GM12864 (cell line): ENCODE measurements around the gene PGM1.

Experiments used
- DNase-seq: peaks from one replicate; pipeline ENCODE4 v3.0.0-alpha.2; 2011; ENCODE audit warnings: low read depth
- H3K4me3 ChIP-seq: 2 replicates; pipeline ENCODE4 v1.5.1; 2011; ENCODE audit warnings: mild to moderate bottlenecking, low read depth, low read length, control low read depth
- CTCF ChIP-seq: IDR thresholded peaks from 2 replicates; pipeline ENCODE4 v1.5.1; 2011; ENCODE audit warnings: low read depth, mild to moderate bottlenecking, moderate library complexity, low read length, control low read depth, inconsistent platforms; ENCODE audit errors: missing control alignments

PGM1 gene

GRCh38 chr1:63612564-63612963 is 19.4 kb downstream of the PGM1 start:
- TF ChIP-seq CTCF: no peak
- no peak for DNase-seq
- no peak overlapping the region for H3K4me3 ChIP-seq

DNA sequence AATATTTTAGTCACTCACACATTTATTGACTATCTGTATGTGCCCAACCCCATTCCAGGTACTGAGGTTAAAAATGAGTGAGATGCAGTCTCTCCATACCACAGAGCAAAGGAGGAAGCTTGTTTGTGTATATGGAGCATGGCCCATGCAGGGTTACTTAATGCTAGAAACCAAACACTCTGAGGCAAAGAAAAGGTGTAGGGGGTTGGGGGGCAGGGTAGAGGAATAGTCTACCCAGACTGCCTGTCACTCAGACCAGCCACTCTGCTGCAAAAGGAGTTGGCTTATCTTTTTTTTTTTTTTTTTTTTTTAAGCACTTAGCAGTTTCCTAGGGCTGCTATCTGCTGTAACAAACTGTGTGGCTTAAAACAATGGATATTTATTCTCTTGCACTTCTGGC is 19.8 kb downstream of the PGM1 start:
- no peak for TF ChIP-seq CTCF
- no peak overlapping the region for H3K4me3 ChIP-seq
- no peak for DNase-seq

GRCh38 chr1:63615768-63616420 is 22.7 kb downstream of the PGM1 start:
- H3K4me3 ChIP-seq: no peak overlapping the region
- TF ChIP-seq CTCF: peak; percentile 63
- DNase-seq: peak; percentile 40

GRCh38 chr1:63617450-63617849 is 24.2 kb downstream of the PGM1 start:
- no peak overlapping the region for H3K4me3 ChIP-seq
- TF ChIP-seq CTCF: no peak
- no peak for DNase-seq

GRCh38 chr1:63618011-63618410 is 24.8 kb downstream of the PGM1 start:
- no peak for DNase-seq
- no peak overlapping the region for H3K4me3 ChIP-seq
- no peak for TF ChIP-seq CTCF

DNA sequence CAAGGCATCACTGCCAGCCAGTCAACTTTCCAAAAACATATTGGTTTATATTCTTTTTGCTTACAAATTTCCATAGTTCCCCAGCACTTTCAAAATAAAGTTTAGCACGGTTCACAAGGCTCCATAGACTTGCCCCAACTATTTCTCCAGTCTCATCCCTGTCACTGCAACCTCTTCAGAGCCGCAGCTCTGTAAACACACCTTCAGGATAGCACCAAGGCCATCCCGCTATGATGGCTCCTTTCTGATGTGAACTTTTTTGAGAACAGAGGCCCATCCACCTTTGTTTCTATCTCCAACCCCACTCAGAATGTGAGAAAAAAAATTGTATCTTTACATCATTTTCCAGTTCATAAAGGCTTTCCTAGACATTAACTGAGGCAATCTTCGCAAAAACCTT is 26.3 kb downstream of the PGM1 start:
- TF ChIP-seq CTCF: no peak
- DNase-seq: no peak
- no peak overlapping the region for H3K4me3 ChIP-seq

DNA sequence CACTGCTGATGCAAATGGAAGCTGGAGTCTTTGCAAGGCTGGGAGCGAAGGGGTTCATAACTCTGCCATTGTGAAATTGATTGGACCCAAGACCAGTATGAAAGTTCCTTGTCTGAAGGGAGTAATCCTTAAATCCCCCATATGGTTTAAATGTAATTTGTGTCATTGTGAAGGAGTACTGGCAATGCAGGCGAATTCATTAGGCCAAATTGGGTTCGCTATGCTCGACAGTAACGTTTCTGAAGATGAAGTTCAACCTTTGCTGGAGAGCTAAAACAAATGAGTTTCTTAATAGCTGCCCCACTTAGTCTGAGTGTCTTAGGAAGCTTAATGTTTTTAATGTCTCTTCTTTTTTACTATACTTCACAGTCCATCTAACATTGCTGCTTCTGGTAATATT is 27.5 kb downstream of the PGM1 start:
- no peak for DNase-seq
- no peak for TF ChIP-seq CTCF
- H3K4me3 ChIP-seq: no peak overlapping the region
